Endothelial cell of umbilical vein (primary cell): ENCODE results near the gene CHD9NB. TPM values are rescaled to one million over a fixed set of nuclear protein-coding genes. Genes with fewer than 3 reads are reported as not detected.

ENCODE experiments used
- BruUV-seq: library from RNA; stranded (reverse); fragments of 400-500 nt; replicated peaks from 2 replicates; lab custom pipeline; 2021; lab: Mats Ljungman, UMichigan
- CTCF ChIA-PET: fragments of 300-600, 350-600 bp; sonication (Branson Sonifier 250); formaldehyde crosslinking; loops from one replicate; lab custom pipeline; 2021; ENCODE audit warnings: antibody characterized with exemption, inconsistent platforms; lab: Charles Lee
- POLR2A ChIA-PET: fragments of 300-600, 350-600 bp; sonication (Branson Sonifier 250); formaldehyde crosslinking; loops from one replicate; lab custom pipeline; 2021; ENCODE audit warnings: antibody characterized with exemption, inconsistent platforms; lab: Charles Lee
- DNase-seq: peaks from one replicate; pipeline ENCODE4 v3.0.0-alpha.2; 2011; ENCODE audit warnings: low read depth, low spot score
- FAIRE-seq: peaks from 2 replicates; lab custom pipeline; 2011; peaks lifted over from hg19 to GRCh38; lab: Jason Lieb, UNC
- H2AFZ ChIP-seq: 2 replicates; pipeline ENCODE4 v1.6.0; 2012; ENCODE audit warnings: low read depth, low read length, control low read depth, inconsistent platforms
- H3K27ac ChIP-seq: 2 replicates; pipeline ENCODE4 v1.5.1; 2011; ENCODE audit warnings: low read depth, mild to moderate bottlenecking, control low read depth, low read length, moderate library complexity; ENCODE audit not compliant: insufficient read depth
- H3K27me3 ChIP-seq, 2 experiments: 2 replicates each; pipeline versions ENCODE4 v1.6.0 to v1.6.1; 2011; ENCODE audit warnings: low read length in 2 of 2, mixed read lengths in 1 of 2; ENCODE audit not compliant: control insufficient read depth in 2 of 2, insufficient read depth in 2 of 2
- H3K36me3 ChIP-seq, 2 experiments: 2 replicates in 1 of 2; 3 replicates in 1 of 2; pipeline ENCODE4 v1.5.1; 2011; ENCODE audit warnings: low read length in 2 of 2, mild to moderate bottlenecking in 1 of 2, moderate library complexity in 1 of 2; ENCODE audit not compliant: control insufficient read depth in 2 of 2, insufficient read depth in 2 of 2; ENCODE audit errors: extremely low read depth in 1 of 2
- H3K4me1 ChIP-seq: 3 replicates; pipeline ENCODE4 v1.5.1; 2011; ENCODE audit warnings: mild to moderate bottlenecking, low read length; ENCODE audit not compliant: control insufficient read depth, insufficient read depth; ENCODE audit errors: extremely low read depth
- H3K4me2 ChIP-seq: 2 replicates; pipeline ENCODE4 v1.6.1; 2011; ENCODE audit warnings: low read length, control low read depth, mixed read lengths; ENCODE audit not compliant: insufficient read depth
- H3K4me3 ChIP-seq, 3 experiments: fragments of 200-600 bp in 1 of 3; sonication (generic), shearing (Covaris generic) in 1 of 3; replicated peaks in 1 of 3; 2 replicates each; pipeline ENCODE4 v1.5.1; 2011 to 2016; ENCODE audit warnings: control low read depth in 3 of 3, low read length in 3 of 3, mild to moderate bottlenecking in 2 of 3, inconsistent platforms in 1 of 3, low read depth in 1 of 3, moderate library complexity in 1 of 3; ENCODE audit not compliant: insufficient read depth in 1 of 3
- H3K79me2 ChIP-seq: 2 replicates; pipeline ENCODE4 v1.6.0; 2012; ENCODE audit warnings: low read length, inconsistent platforms; ENCODE audit not compliant: control insufficient read depth, insufficient read depth
- H3K9ac ChIP-seq: replicated peaks from 2 replicates; pipeline ENCODE3; 2011; ENCODE audit warnings: low read length, control low read depth; ENCODE audit not compliant: insufficient read depth; ENCODE audit errors: extremely low read depth
- H3K9me1 ChIP-seq: replicated peaks from 3 replicates; pipeline ENCODE4 v1.6.0; 2011; ENCODE audit warnings: mild to moderate bottlenecking, low read length; ENCODE audit not compliant: control insufficient read depth, insufficient read depth; ENCODE audit errors: extremely low read depth
- H3K9me3 ChIP-seq: replicated peaks from 2 replicates; pipeline ENCODE4 v1.5.1; 2012; ENCODE audit warnings: low read length, inconsistent platforms; ENCODE audit not compliant: control insufficient read depth, insufficient read depth
- H4K20me1 ChIP-seq: replicated peaks from 2 replicates; pipeline ENCODE3; 2011; ENCODE audit warnings: mild to moderate bottlenecking, low read length; ENCODE audit not compliant: control insufficient read depth, insufficient read depth; ENCODE audit errors: extremely low read depth
- CTCF ChIP-seq, 2 donors: IDR thresholded peaks; 1 replicate in 1 of 2; 2 replicates in 1 of 2; pipeline ENCODE4 v1.5.1; 2011; ENCODE audit warnings: low read length in 2 of 2, mild to moderate bottlenecking in 2 of 2, moderate library complexity in 2 of 2, control low read depth in 1 of 2, inconsistent platforms in 1 of 2, low read depth in 1 of 2; ENCODE audit not compliant: insufficient read depth in 1 of 2; ENCODE audit errors: extremely low read depth in 1 of 2
- EZH2 ChIP-seq: IDR thresholded peaks from 2 replicates; pipeline ENCODE4 v1.6.1; 2012; ENCODE audit warnings: borderline replicate concordance, low read depth, mild to moderate bottlenecking, moderate library complexity, low read length, inconsistent platforms; ENCODE audit not compliant: severe bottlenecking
- FOS ChIP-seq: IDR thresholded peaks from 2 replicates; pipeline ENCODE4 v1.6.1; 2011; ENCODE audit warnings: mild to moderate bottlenecking, low read length, moderate library complexity, borderline replicate concordance; ENCODE audit not compliant: insufficient read depth
- GATA2 ChIP-seq: IDR thresholded peaks from 2 replicates; pipeline ENCODE4 v1.7.0; 2011; ENCODE audit warnings: low read depth, mild to moderate bottlenecking, moderate library complexity, mixed read lengths, low read length; ENCODE audit not compliant: insufficient read length, insufficient read depth
- JUN ChIP-seq: IDR thresholded peaks from 2 replicates; pipeline ENCODE4 v1.6.1; 2011; ENCODE audit warnings: borderline replicate concordance, low read depth; ENCODE audit not compliant: insufficient read length, insufficient read depth
- MYC ChIP-seq: IDR thresholded peaks from one replicate; pipeline ENCODE4 v1.6.1; 2011; ENCODE audit warnings: mild to moderate bottlenecking, low read depth, low read length
- POLR2A ChIP-seq: IDR thresholded peaks from 2 replicates; pipeline ENCODE4 v1.6.1; 2012; ENCODE audit warnings: low read depth, mild to moderate bottlenecking, control low read depth, low read length
- POLR2AphosphoS5 ChIP-seq: IDR thresholded peaks from 2 replicates; pipeline ENCODE4 v1.6.1; 2012; ENCODE audit warnings: low read depth, mild to moderate bottlenecking, control low read depth, low read length, moderate library complexity; ENCODE audit not compliant: insufficient read depth
- dilution Hi-C: fragments of 300-500 bp; cut with MboI; formaldehyde crosslinking; loops from one replicate; pipeline ENCODE4 v1.15.0; 2019; ENCODE audit warnings: low sequenced_read_pairs; ENCODE audit not compliant: extremely low pct_ligation_motif_present
- intact Hi-C: fragments of 100-400 bp; cut with micrococcal nuclease; formaldehyde crosslinking; loops from one replicate; pipeline ENCODE4 v1.10.0; 2022
- polyA plus RNA-seq, 4 experiments: library from polyadenylated mRNA; depleted of rRNA in 3 of 4; stranded (reverse) in 3 of 4; unstranded in 1 of 4; fragments of >200 nt; gene quantifications; 2 replicates each; pipeline versions ENCODE4 v1.2.1 to v1.2.3, GENCODE V29; 2011 to 2012; ENCODE audit warnings: missing spikeins in 1 of 4
- total RNA-seq: library from RNA; stranded (reverse); gene quantifications from 2 replicates; pipeline ENCODE4 v1.2.3, GENCODE V29; 2021
- TF ChIP-seq, protein P1 (sequence below): IDR thresholded peaks from 2 replicates; pipeline ENCODE4 v1.6.1; 2011; ENCODE audit not compliant: insufficient read depth, insufficient read length

CHD9NB gene
- total and polyA plus RNA-seq, 2 donors (not counting 3 experiments of a cell fraction or from before 2014, with no cell fraction given) = 0.44 to 0.66 TPM

- TF ChIP-seq POLR2AphosphoS5 = no peak
- no peak for TF ChIP-seq JUN
- no peak for TF ChIP-seq POLR2A
- no peak for TF ChIP-seq FOS
- no peak for TF ChIP-seq MYC
- TF ChIP-seq, protein P1, sequence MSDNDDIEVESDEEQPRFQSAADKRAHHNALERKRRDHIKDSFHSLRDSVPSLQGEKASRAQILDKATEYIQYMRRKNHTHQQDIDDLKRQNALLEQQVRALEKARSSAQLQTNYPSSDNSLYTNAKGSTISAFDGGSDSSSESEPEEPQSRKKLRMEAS = no peak
- TF ChIP-seq EZH2 = no peak
- no peak for TF ChIP-seq CTCF (IDR thresholded peaks at IDR 0.05; ENCODE audit: extremely low read depth in 1 of 2, insufficient read depth in 1 of 2, low read depth in 1 of 2, low read length in 2 of 2)
- TF ChIP-seq GATA2 = no peak
- H3K9me3 ChIP-seq = no peaks in the 10 kb centered on the region
- no peak overlapping the region for H2AFZ ChIP-seq
- dilution Hi-C loops = no loop called here
- ChIA-PET POLR2A (no interaction called here), CTCF (interaction anchor here (0.7 kb wide), 1 partner anchor 13 kb away, joined by 3 read pairs; no protein-coding TSS in a partner anchor)
- no TSS peak for BruUV-seq
- H3K4me3 ChIP-seq = no peak overlapping the region
- H3K36me3 ChIP-seq = no peaks in the 10 kb centered on the region
- H3K9ac ChIP-seq = no peak overlapping the region
- no peak for DNase-seq
- intact Hi-C loops = no loop called here
- peaks cover 9% of the 10 kb centered on the region for H3K79me2 ChIP-seq
- no peak overlapping the region for H3K27ac ChIP-seq
- no peaks in the 10 kb centered on the region for H3K27me3 ChIP-seq
- H4K20me1 ChIP-seq = no peaks in the 10 kb centered on the region
- H3K9me1 ChIP-seq = no peaks in the 10 kb centered on the region
- FAIRE-seq = no peak
- H3K4me2 ChIP-seq = no peak overlapping the region
- peaks cover 13% of the 10 kb centered on the region for H3K4me1 ChIP-seq
Measured at GRCh38 chr16:53067675-53068074, 15.0 kb upstream of the CHD9NB start.
